Suppressor macrophage treated with lipopolysaccharide for 4 hours (primary cell): ENCODE results near the gene TMCC2.
"Not testable (repeated sequence)": the region's sequence is repeated elsewhere in the genome, so short reads cannot be mapped to it uniquely, and the experiment has no call there.

Experiments
- DNase-seq: peaks from one replicate; pipeline ENCODE4 v3.0.0-alpha.2; 2020

TMCC2 gene

GRCh38 chr1:205216588-205216987, 11.2 kb upstream of the TMCC2 start:
- no peak for DNase-seq

- no peak for DNase-seq
Measured at GRCh38 chr1:205217418-205217817, 10.3 kb upstream of the TMCC2 start.

GRCh38 chr1:205220421-205220820, 7.3 kb upstream of the TMCC2 start:
- DNase-seq, result no peak

- no peak for DNase-seq
Measured at GRCh38 chr1:205224736-205225135, 3.0 kb upstream of the TMCC2 start.

GRCh38 chr1:205225901-205226765, 1.6 kb upstream of the TMCC2 start:
- no peak for DNase-seq

GRCh38 chr1:205226868-205227583, 720 bp upstream of the TMCC2 start:
- no peak for DNase-seq

- no peak for DNase-seq
Measured at GRCh38 chr1:205228093-205228521, 361 bp downstream of the TMCC2 start.

- peak; percentile 37 for DNase-seq
Measured at GRCh38 chr1:205229399-205229871, 1.7 kb downstream of the TMCC2 start.

- DNase-seq, result peak; percentile 49
Measured at GRCh38 chr1:205229916-205230700, 2.4 kb downstream of the TMCC2 start.

- peak; percentile 35 for DNase-seq
Measured at GRCh38 chr1:205230982-205231381, 3.2 kb downstream of the TMCC2 start.

- no peak for DNase-seq
Measured at GRCh38 chr1:205232127-205232820, 4.5 kb downstream of the TMCC2 start.

- DNase-seq, result peak; percentile 86
Measured at GRCh38 chr1:205232945-205233397, 5.2 kb downstream of the TMCC2 start.

- not testable (repeated sequence) for DNase-seq
Measured at GRCh38 chr1:205233986-205234385, 6.2 kb downstream of the TMCC2 start.

GRCh38 chr1:205235951-205236350, 8.2 kb downstream of the TMCC2 start:
- no peak for DNase-seq

GRCh38 chr1:205236526-205236925, 8.8 kb downstream of the TMCC2 start:
- no peak for DNase-seq

GRCh38 chr1:205236951-205237475, 9.3 kb downstream of the TMCC2 start:
- DNase-seq, result peak; percentile 58

- DNase-seq, result peak; percentile 83
Measured at GRCh38 chr1:205237526-205238484, 10.1 kb downstream of the TMCC2 start.

- no peak for DNase-seq
Measured at GRCh38 chr1:205239078-205239477, 11.3 kb downstream of the TMCC2 start.

- no peak for DNase-seq
Measured at GRCh38 chr1:205240118-205240517, 12.4 kb downstream of the TMCC2 start.

GRCh38 chr1:205240569-205240968, 12.8 kb downstream of the TMCC2 start:
- no peak for DNase-seq
